Ascending aorta (tissue), 2 donors: Measurements from ENCODE around the gene EOMES. TPM values are rescaled to one million over a fixed set of nuclear protein-coding genes. Genes with fewer than 3 reads are reported as not detected.

Experiments used
- DNase-seq, 2 donors: peaks; one replicate each; pipeline ENCODE4 v3.0.0-alpha.2; 2019; ENCODE audit warnings: low spot score in 2 of 2
- H3K27ac ChIP-seq, 2 donors: fragments of 200-600 bp; sonication (generic); one replicate each; pipeline ENCODE4 v1.5.1; 2016 to 2017; ENCODE audit warnings: mild to moderate bottlenecking in 1 of 2
- H3K27me3 ChIP-seq: fragments of 200-600 bp; sonication (generic); one replicate; pipeline ENCODE4 v1.5.1; 2017
- H3K36me3 ChIP-seq, 2 donors: fragments of 200-600 bp; sonication (generic); one replicate each; pipeline ENCODE4 v1.5.1; 2016
- H3K4me1 ChIP-seq, 2 donors: fragments of 200-600 bp; sonication (generic); one replicate each; pipeline ENCODE4 v1.5.1; 2016 to 2017; ENCODE audit warnings: mild to moderate bottlenecking in 1 of 2
- H3K4me3 ChIP-seq, 2 donors: fragments of 200-600 bp; sonication (generic); one replicate each; pipeline ENCODE4 v1.5.1; 2016 to 2017; ENCODE audit warnings: mild to moderate bottlenecking in 1 of 2
- H3K9me3 ChIP-seq, 2 donors: fragments of 200-600 bp; sonication (generic); one replicate each; pipeline ENCODE4 v1.5.1; 2016
- CTCF ChIP-seq, 3 experiments: fragments of 200-600 bp in 2 of 3; fragments of 450-650 bp in 1 of 3; sonication (generic) in 2 of 3; IDR thresholded peaks; one replicate each; pipeline ENCODE4 v1.5.1; 2016 to 2019; ENCODE audit warnings: antibody characterized with exemption in 3 of 3, mild to moderate bottlenecking in 1 of 3, moderate library complexity in 1 of 3
- intact Hi-C: fragments of 100-400 bp; cut with DNase I; formaldehyde crosslinking; loops from one replicate; pipeline ENCODE4 v1.15.1; 2023
- total RNA-seq: library from RNA; depleted of rRNA; stranded (reverse); fragments of >200 nt; gene quantifications from one replicate; pipeline ENCODE4 v1.1.0, GENCODE V29; 2016

EOMES gene
- total RNA-seq, 1 donor from 2014 or later, result not detected

- Histone ChIP-seq H3K4me1 (peaks cover 3% of the 10 kb centered on the region in 2 donors), H3K9me3 (no peaks in the 10 kb centered on the region), H3K27ac (no peak overlapping the region), H3K27me3 (no peaks in the 10 kb centered on the region), H3K36me3 (no peaks in the 10 kb centered on the region), H3K4me3 (no peak overlapping the region)
- no peak for TF ChIP-seq CTCF (IDR thresholded peaks at IDR 0.05)
- intact Hi-C loops, result no loop called here
- no peak for DNase-seq
Observed at GRCh38 chr3:27708250-27708649, 13.9 kb downstream of the EOMES start.

GRCh38 chr3:27699067-27699466, 23.1 kb downstream of the EOMES start:
- Histone ChIP-seq H3K36me3 (no peaks in the 10 kb centered on the region), H3K27ac (no peak overlapping the region), H3K9me3 (no peaks in the 10 kb centered on the region), H3K4me3 (no peak overlapping the region), H3K27me3 (no peaks in the 10 kb centered on the region), H3K4me1 (no peaks in the 10 kb centered on the region)
- intact Hi-C loops, result no loop called here
- no peak for DNase-seq
- TF ChIP-seq CTCF (IDR thresholded peaks at IDR 0.05), result no peak

DNA sequence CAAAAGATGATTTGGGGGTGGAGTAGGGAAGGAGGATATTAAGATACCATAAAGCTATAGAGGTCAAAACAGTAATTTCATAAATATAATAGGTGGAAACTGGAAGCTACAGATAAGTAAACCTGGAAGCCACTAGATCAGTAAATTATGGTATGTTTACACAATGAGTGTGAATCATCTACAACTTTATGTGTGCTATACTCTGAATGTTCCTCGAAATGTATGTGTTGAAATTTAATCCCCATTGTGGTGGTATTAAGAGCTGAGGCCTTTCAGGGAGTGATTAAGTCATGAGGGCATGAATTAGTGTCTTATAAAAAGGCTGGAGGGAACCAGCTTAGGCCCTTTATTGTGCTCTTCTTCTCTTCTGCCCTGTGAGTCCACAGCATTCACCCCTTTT, 25.2 kb downstream of the EOMES start:
- Histone ChIP-seq H3K27ac (no peak overlapping the region), H3K36me3 (no peaks in the 10 kb centered on the region), H3K4me3 (no peak overlapping the region), H3K27me3 (no peaks in the 10 kb centered on the region), H3K4me1 (no peaks in the 10 kb centered on the region), H3K9me3 (no peaks in the 10 kb centered on the region)
- intact Hi-C loops, result no loop called here
- DNase-seq, result no peak
- no peak for TF ChIP-seq CTCF (IDR thresholded peaks at IDR 0.05)

DNA sequence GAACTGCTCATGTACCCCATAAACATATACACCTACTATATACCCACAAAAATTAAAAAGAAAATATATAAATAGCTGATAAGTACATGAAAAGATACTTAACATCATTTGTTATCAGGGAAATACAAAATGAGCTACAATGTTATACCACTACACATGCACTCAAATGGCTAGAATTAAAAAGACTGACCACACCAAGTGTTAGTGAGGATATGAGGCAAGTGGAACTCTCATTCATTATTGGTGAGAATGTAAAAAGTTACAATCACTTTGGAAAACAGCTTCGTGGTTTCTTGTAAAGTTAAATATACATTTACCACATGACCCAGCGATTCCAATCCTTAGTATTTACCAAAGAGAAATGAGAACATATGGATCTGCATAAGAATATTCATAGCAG, 26.5 kb downstream of the EOMES start:
- no peak overlapping the region for H3K4me3 ChIP-seq
- intact Hi-C loops, result no loop called here

DNA sequence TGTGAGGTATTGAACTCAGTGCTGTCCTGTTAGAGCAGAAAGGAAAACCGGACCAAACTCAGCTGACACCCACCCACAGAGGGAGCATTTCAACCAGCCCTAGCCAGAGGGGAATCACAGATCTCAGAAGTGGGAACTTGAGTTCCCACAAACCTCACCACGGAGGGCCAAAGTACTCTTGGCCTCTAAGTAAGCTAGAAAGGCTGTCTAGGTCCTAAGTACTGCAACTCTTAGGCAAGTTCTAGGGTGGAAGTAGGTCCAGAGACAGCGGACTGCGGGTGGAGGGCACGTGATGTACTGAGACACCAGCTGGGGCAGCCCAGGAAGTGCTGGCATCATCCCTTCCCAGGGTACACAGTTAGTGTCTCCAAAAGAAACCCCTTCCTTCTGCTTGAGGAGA, 34.1 kb downstream of the EOMES start:
- H3K27me3 ChIP-seq, result no peaks in the 10 kb centered on the region
- intact Hi-C loops, result no loop called here
- DNase-seq, result no peak
- no peak overlapping the region for H3K4me3 ChIP-seq
- no peaks in the 10 kb centered on the region for H3K4me1 ChIP-seq
- TF ChIP-seq CTCF (IDR thresholded peaks at IDR 0.05), result no peak
- H3K36me3 ChIP-seq, result no peaks in the 10 kb centered on the region
- H3K27ac ChIP-seq, result no peak overlapping the region
- peaks cover 0 to 15% of the 10 kb centered on the region in 2 donors for H3K9me3 ChIP-seq

More for the DNA sequence above, 26.5 kb downstream of the EOMES start:
- H3K27me3 ChIP-seq, result no peaks in the 10 kb centered on the region
- no peak overlapping the region for H3K27ac ChIP-seq
- no peaks in the 10 kb centered on the region for H3K4me1 ChIP-seq
- peaks cover 0 to under 1% of the 10 kb centered on the region in 2 donors for H3K9me3 ChIP-seq
- no peak for DNase-seq
- TF ChIP-seq CTCF (IDR thresholded peaks at IDR 0.05), result no peak
- H3K36me3 ChIP-seq, result no peaks in the 10 kb centered on the region

- no peaks in the 10 kb centered on the region for H3K27me3 ChIP-seq
- no peaks in the 10 kb centered on the region for H3K36me3 ChIP-seq
- H3K4me1 ChIP-seq, result no peaks in the 10 kb centered on the region
- no peak overlapping the region for H3K27ac ChIP-seq
- H3K4me3 ChIP-seq, result no peak overlapping the region
- intact Hi-C loops, result no loop called here
- DNase-seq, result no peak
- TF ChIP-seq CTCF (IDR thresholded peaks at IDR 0.05), result no peak
- H3K9me3 ChIP-seq, result peaks cover 0 to 15% of the 10 kb centered on the region in 2 donors
Observed at GRCh38 chr3:27686642-27687041, 35.5 kb downstream of the EOMES start.
